BJ (cell line): Measurements from ENCODE around the gene ELOB. TPM values are rescaled to one million over a fixed set of nuclear protein-coding genes. Genes with fewer than 3 reads are reported as not detected.

Experiments
- CTCF ChIA-PET: fragments of 350-600 bp; formaldehyde crosslinking; extraction: SDS; loops from one replicate; lab custom pipeline; 2021; ENCODE audit warnings: antibody characterized with exemption, inconsistent platforms; lab: Yijun Ruan, JAX
- POLR2A ChIA-PET: fragments of 300-600 bp; sonication (Branson Sonifier 250); formaldehyde crosslinking; extraction: SDS; loops from one replicate; lab custom pipeline; 2021; ENCODE audit warnings: antibody characterized with exemption; lab: Charles Lee
- DNase-seq: peaks from one replicate; pipeline ENCODE4 v3.0.0-alpha.2; 2011; ENCODE audit warnings: low read depth
- H3K27me3 ChIP-seq: 2 replicates; pipeline ENCODE4 v1.6.0; 2011; ENCODE audit warnings: low read length; ENCODE audit not compliant: control insufficient read depth, insufficient read depth
- H3K36me3 ChIP-seq: 2 replicates; pipeline ENCODE4 v1.5.1; 2011; ENCODE audit warnings: low read length; ENCODE audit not compliant: control insufficient read depth, insufficient read depth
- H3K4me3 ChIP-seq: 2 replicates; pipeline ENCODE4 v1.5.1; 2011; ENCODE audit warnings: low read depth, mild to moderate bottlenecking, control low read depth, low read length
- CTCF ChIP-seq: IDR thresholded peaks from 2 replicates; pipeline ENCODE4 v1.5.1; 2011; ENCODE audit warnings: low read depth, mild to moderate bottlenecking, control low read depth, inconsistent platforms, low read length, moderate library complexity; ENCODE audit not compliant: insufficient read depth
- polyA plus RNA-seq: library from polyadenylated mRNA; depleted of rRNA; stranded (reverse); fragments of >200 nt; gene quantifications from 2 replicates; pipeline ENCODE4 v1.2.3, GENCODE V29; 2011

ELOB gene
- polyA plus RNA-seq, 1 experiment = 212 TPM

DNA sequence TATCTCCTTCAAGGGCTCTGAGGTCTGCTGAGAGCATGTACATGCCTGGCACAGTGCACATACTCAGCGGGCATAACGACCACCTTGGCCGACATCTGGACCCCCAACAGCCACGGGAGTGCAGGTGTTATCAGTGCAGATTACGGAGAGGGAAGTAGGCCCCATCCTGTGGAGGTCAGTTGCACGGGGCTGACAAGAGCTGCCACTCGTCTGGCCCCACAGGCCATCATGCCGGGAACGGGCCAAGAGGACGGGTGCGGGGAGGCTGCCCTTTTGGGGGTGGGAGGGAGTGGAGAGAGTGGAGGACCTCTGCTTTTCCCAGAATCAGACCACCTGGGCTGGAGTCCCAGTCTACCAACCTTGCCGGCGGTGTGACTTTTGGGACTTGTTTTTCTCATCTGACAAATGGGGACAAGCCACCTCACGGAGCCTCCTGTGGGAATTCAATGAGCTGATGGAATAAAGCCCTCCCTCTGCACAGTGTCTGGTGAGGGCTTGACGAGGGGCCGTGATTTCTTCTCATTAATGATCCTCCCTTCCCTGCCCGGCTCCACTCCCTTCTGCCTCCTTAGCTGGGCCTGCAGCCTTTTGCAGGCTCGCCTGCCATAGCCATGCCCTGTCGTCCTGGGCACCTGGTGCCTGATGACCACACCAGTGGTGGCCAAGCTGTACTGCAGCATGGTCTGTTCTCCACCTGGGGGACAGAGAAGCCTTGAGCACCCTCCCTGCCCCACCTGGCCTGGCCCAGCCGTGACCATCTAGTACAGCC is 5.7 kb upstream of the ELOB start:
- H3K4me3 ChIP-seq = no peak overlapping the region
- peaks cover 28% of the 10 kb centered on the region for H3K27me3 ChIP-seq
- H3K36me3 ChIP-seq = no peaks in the 10 kb centered on the region
- POLR2A ChIA-PET = no interaction called here
- no peak for DNase-seq
- CTCF ChIA-PET = interaction anchor here (1.1 kb wide), 1 partner anchor 30 kb away, joined by 3 read pairs; no protein-coding TSS in a partner anchor
- no peak for TF ChIP-seq CTCF

GRCh38 chr16:2779978-2780898 is 3.2 kb upstream of the ELOB start:
- POLR2A ChIA-PET = no interaction called here
- no peak for TF ChIP-seq CTCF
- CTCF ChIA-PET = interaction anchor here (1.4 kb wide), 1 partner anchor 12 kb away, joined by 4 read pairs; no protein-coding TSS in a partner anchor
- H3K27me3 ChIP-seq = peaks cover 13% of the 10 kb centered on the region
- H3K36me3 ChIP-seq = no peaks in the 10 kb centered on the region
- H3K4me3 ChIP-seq = no peak overlapping the region
- no peak for DNase-seq

GRCh38 chr16:2779151-2779920 is 2.3 kb upstream of the ELOB start:
- POLR2A ChIA-PET = interaction anchor here (1.0 kb wide), 1 partner anchor 26 kb away, joined by 3 read pairs; no protein-coding TSS in a partner anchor
- no peak for TF ChIP-seq CTCF
- Histone ChIP-seq H3K4me3 (no peak overlapping the region), H3K27me3 (peaks cover 5% of the 10 kb centered on the region), H3K36me3 (peaks cover 5% of the 10 kb centered on the region)
- no peak for DNase-seq
- CTCF ChIA-PET = interaction anchor here (1.4 kb wide), 1 partner anchor 13 kb away, joined by 4 read pairs; no protein-coding TSS in a partner anchor

- POLR2A ChIA-PET = interaction anchor here (1.0 kb wide), 1 partner anchor 25 kb away, joined by 3 read pairs; no protein-coding TSS in a partner anchor
- Histone ChIP-seq H3K27me3 (no peaks in the 10 kb centered on the region; the same call in none of the 2 replicates), H3K36me3 (peaks cover 9% of the 10 kb centered on the region), H3K4me3 (no peak overlapping the region)
- DNase-seq = no peak
- no peak for TF ChIP-seq CTCF
- CTCF ChIA-PET = interaction anchor here (0.8 to 1.4 kb wide), 2 partner anchors 14 to 89 kb away, joined by 3 to 4 read pairs; no protein-coding TSS in a partner anchor
Observed at GRCh38 chr16:2778630-2778958, 1.5 kb upstream of the ELOB start.
